Measurements from ENCODE around the gene RAB11FIP4.

DNA sequence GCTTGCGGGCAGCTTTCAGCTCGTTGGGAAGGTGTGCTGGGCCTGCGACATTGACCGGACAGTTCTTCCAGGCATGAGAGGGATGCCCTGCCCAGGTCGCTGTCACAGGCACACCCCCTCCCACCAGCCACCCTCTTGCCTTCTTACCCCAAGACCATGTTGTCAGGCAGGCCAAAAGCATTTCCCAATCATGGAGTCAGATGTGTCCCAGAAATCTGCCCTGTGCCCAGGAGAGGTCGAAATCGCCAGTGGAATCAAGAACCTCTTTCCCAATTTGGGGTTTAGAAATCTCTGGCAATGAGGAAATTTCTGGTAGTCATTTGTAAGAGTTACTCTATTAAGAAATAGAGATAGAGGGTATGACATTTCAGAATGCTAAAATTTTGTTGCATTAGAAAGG is 177.1 kb downstream of the RAB11FIP4 start:
- TF ChIP-seq CTCF (IDR thresholded peaks at IDR 0.05; ENCODE audit: extremely low read depth in 1 of 2, insufficient read depth in 1 of 2, low read depth in 1 of 2, low read length in 2 of 2) (no peak), MAX (IDR thresholded peaks at IDR 0.05; ENCODE audit: insufficient read depth, insufficient read length) (no peak), MYC (IDR thresholded peaks at IDR 0.05; ENCODE audit: low read depth, low read length) (no peak)
